Retina (tissue), 1 donor: ENCODE results near the gene NADSYN1.

Experiments
- DNase-seq: peaks from one replicate; pipeline ENCODE4 v3.0.0-alpha.2; 2016

NADSYN1 gene

GRCh38 chr11:71452199-71453036, 585 bp upstream of the NADSYN1 start:
- DNase-seq = no peak

- no peak for DNase-seq
Observed at GRCh38 chr11:71453918-71454304, 908 bp downstream of the NADSYN1 start.

DNA sequence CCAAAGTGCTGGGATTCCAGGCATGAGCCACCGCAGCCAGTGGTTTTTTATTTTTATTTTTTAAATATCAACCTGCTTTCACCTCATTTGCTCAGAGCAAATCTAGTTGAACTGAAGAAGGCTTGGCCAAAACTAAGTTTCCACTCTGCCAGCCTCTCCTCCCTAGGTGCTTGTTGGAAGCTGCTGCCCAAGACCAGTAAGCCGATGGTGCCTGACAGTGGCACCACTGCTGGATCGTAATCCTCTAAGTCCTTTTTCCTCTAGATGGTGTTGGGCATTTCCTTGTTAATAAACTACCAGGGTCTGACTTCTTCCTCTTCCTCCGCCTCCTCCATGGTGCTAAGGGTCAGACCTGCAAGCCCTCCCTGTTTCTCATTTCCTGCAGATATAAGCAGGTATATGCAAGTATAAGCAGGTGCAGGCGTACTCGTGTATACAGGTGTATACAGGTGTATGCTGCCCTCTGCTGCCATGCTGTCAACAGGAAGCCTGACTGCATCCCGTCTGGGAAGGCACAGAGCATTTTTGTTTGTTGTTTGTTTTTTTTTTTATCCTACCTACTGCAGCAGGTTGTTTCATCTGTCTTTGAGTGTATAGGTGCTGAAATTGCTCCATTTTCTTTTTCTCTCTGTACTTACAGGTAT, 1.6 kb downstream of the NADSYN1 start:
- DNase-seq = no peak

- DNase-seq = no peak
Observed at GRCh38 chr11:71456294-71456693, 3.3 kb downstream of the NADSYN1 start.

DNA sequence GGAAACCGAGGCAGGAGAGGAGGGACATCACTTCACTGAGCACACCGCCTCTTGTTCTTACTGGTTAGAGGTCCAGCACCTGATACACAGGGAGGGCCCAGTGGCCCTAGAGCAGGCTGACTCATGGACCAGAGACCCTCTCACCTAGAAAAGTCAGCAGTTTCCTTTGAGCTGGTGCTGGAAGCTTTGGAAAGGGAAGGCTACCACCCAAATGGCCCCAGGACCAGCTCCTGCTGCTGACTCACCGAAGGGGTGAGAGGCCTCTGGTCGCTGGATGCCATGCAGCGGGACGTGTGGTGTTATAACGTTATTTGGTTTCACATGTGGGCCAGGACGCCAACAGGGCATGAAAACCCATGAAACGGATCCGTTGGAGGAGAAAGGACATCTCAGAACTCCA, 3.8 kb downstream of the NADSYN1 start:
- DNase-seq = no peak

DNA sequence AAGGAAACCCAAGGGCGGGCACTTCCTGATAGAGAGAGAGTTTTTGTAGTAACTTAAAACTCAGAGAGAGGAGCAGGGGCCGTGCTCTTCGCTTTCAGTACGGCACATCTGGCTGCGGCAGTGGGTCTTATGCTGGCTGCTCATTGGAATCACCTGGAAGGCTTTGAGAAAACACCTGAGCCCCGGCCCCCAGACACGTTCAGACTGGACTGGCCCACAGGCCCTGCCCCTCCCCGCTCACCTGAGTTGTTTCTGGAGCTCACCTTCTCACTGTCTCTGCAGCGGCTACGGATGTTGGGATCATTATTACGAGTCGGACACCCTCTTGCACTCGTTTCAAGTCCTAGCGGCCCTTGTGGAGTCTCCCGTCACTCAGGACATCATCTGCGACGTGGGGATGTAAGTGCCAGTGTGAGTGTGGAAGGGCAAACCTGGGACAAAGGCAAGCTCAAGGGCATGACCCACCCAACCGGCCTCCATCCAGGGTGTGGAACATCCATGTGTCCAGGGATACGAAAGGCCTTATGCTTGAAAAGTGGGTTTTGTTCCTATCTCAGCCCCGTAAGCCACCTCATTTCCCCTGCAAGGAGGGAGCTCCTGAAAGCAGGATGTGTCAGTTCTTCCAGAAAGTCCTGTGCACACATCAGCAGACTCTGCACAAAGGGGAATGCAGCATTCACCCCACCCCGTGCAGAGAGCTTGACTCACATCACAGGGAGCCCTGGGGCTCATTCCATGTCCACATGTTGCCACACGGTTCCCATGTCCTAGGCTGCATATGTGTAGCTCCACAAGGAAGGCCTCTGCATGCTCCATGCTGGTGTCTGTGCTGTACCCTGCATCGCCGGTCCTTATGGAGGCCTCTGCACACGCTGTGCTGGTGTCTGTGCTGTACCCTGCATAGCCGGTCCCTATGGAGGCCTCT, 5.4 kb downstream of the NADSYN1 start:
- DNase-seq = no peak

- DNase-seq = peak; percentile 60
Observed at GRCh38 chr11:71459076-71459766, 6.2 kb downstream of the NADSYN1 start.

- no peak for DNase-seq
Observed at GRCh38 chr11:71459767-71460320, 6.8 kb downstream of the NADSYN1 start.

DNA sequence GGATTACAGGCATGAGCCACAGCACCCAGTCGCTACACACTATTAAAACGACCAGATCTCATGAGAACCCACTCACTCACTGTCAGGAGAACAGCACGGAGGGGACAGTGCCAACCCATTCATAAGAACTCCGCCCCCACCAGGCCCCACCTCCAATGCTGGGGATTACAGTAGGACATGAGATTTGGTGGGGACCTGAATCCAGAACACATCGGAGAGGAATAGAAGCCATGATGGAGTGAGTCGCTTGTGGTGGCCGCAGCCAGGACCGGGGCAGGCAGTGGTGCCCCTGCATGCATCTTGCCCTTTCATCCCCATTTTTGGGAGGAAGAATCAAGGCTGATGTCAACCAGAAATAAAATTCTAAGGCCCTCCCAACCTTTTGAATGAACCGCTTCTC, 8.7 kb downstream of the NADSYN1 start:
- DNase-seq = no peak

DNA sequence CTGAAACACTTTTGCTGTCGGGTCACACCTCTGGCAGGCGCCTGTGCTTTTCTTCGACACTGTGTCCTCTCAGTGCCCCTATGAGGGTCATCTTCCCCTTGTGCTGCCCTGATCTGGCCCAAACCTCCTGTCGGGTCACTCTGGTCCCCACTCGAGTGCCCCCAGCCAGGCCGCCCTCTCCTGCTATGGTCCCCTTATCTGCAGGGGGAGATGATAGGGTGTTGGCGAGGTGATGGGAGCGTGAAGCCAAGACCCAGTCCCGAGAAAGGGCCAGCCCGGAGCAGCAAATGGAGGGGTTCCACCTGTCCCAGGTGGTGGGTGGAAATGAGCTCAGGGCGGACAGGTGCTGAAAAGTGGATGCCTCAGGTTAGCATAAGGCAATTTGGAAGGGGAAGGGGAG, 9.7 kb downstream of the NADSYN1 start:
- DNase-seq = no peak

DNA sequence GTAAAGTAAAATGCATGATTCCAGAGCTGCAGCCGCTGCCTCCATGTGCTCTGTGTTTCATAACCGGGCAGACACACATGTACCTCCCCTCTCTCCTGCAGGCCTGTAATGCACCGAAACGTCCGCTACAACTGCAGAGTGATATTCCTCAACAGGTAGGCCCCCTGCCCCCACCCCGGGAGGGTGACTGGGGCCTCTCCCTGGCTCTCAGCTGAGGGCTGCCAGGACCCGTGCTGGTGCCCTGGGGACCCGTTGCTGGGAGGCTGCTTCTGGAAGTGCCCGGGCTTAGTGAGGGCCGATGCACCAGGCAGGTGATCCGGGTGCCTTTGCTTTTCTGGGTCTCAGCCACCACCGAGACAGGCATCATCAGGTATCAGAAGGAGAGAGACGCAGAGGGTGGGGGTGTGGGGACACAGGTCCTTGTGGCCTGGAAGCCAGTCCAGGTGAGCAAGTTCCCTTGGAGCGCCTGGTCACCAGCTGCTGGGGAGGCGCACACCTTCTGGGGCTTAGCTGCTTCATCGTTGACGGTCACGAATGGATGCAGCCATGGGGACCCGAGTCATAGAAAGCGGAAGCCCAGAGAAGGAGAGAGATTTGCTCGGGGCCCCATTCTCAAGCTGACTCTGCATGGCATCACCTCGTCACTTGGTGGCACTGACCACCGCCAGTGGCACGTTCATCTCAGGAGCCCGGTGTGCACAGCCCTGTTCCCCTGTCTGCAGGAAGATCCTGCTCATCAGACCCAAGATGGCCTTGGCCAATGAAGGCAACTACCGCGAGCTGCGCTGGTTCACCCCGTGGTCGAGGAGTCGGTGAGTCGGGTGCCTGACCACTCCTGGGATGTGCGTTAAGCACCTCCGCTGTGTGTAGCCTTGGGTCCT, 10.6 kb downstream of the NADSYN1 start:
- no peak for DNase-seq

- DNase-seq = no peak
Observed at GRCh38 chr11:71465054-71465453, 12.1 kb downstream of the NADSYN1 start.

- no peak for DNase-seq
Observed at GRCh38 chr11:71466358-71466757, 13.4 kb downstream of the NADSYN1 start.

GRCh38 chr11:71467164-71467563, 14.2 kb downstream of the NADSYN1 start:
- no peak for DNase-seq

- DNase-seq = no peak
Observed at GRCh38 chr11:71470946-71471345, 17.9 kb downstream of the NADSYN1 start.

DNA sequence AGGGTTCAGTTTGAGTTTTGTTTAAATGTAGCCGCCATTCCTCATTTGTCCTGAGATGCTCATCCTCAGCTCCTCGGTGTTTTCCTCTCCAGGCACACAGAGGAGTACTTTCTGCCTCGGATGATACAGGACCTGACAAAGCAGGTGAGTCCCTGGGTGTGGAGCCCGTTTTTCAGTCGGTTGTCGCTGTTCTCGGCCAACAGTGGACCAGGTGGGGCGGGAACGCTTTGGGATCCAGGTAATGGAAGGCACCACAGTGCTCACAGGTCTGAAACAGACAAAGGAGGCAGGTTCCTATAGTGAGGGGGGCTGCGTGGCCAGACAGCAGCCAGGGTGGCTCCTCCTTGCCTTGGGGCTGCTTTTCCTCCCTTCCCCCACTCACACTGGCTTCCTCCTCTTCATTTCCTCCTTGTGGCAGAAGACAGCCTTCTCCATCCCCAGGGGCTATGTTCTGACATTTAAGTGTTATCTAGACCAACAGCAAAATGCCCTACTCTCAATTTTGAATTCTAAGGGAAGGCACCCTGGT, 19.4 kb downstream of the NADSYN1 start:
- DNase-seq = no peak

DNA sequence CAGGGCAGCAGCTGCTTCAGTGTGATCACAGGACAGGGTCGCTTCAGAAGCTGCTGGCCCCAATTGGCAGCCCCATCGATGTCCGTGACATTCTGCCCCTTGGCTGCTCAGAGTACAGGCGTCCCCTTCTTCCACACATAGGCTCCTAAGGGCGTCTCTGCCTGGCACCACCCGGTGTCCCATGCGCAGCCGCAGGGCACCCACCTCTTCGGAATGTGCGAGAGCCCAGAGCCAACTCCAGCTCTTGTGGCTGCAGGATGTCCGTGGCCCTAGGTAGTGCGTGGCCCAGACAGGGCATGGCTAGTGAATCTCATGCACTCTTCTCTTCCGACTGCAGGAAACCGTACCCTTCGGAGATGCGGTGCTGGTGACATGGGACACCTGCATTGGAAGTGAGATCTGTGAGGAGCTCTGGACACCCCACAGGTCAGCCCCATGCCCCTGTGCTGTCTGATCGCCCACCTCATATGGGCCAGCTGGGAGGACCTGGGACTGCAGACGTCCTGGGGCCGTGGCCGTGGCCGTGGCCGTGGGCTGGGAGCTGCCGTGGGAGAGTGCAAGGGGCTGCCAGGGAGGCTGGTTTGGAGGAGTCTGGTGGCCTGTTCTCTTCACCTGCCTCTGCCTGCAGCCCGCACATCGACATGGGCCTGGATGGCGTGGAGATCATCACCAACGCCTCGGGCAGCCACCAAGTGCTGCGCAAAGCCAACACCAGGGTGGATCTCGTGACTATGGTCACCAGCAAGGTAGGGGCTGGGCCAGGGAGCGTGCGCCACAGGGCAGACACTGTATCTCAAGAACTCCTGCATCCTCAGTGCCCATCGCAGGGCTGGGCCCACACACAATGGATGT, 20.2 kb downstream of the NADSYN1 start:
- no peak for DNase-seq

- no peak for DNase-seq
Observed at GRCh38 chr11:71473793-71474080, 20.7 kb downstream of the NADSYN1 start.

- no peak for DNase-seq
Observed at GRCh38 chr11:71474141-71474770, 21.3 kb downstream of the NADSYN1 start.
